KG1 (cell line): ENCODE measurements around the gene HEYL.
"Not testable (repeated sequence)": the region's sequence is repeated elsewhere in the genome, so short reads cannot be mapped to it uniquely, and the experiment has no call there.

Experiments
- DNase-seq: peaks from one replicate; lab custom pipeline; 2025; lab: John Stamatoyannopoulos, UW

The HEYL gene

DNA sequence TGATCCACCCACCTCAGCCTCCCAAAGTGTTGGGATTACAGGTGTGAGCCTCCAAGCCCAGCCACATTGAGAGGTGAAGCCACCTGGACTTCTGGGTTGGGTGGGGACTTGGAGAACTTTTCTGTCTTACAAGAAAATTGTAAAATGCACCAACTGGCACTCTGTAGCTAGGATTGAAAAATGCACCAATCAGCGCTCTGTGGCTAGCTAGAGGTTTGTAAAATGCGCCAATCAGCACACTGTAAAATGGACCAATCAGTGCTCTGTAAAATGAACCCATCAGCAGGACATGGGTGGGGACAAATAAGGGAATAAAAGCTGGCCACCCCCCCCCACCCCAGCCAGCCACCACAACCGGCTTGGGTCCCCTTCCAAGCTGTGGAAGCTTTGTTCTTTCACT lies 35.8 kb downstream of the HEYL start:
- not testable (repeated sequence) for DNase-seq

DNA sequence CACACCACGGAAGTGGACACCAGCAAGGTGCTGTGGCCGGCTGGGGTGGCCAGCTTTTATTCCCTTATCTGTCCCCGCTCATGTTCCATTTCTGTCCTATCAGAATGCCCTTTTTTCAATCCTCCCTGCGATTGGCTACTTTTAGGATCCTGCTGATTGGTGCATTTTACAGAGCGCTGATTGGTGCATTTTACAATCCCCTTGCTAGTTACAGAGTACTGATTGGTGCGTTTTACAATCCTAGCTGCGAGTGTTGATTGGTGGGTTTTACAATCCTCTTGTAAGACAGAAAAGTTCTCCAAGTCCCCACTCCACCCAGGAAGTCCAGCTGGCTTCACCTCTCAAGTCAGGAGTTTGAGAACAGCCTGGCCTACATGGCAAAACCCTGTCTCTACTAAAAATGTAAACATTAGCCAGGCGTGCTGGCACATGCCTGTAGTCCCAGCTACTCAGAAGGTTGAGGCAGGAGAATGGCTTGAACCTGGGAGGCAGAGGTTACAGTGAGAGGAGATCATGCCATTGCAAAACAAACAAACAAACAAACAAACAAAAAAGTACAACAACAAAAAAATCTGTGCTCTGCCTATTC lies 37.7 kb downstream of the HEYL start:
- DNase-seq, result not testable (repeated sequence)

DNA sequence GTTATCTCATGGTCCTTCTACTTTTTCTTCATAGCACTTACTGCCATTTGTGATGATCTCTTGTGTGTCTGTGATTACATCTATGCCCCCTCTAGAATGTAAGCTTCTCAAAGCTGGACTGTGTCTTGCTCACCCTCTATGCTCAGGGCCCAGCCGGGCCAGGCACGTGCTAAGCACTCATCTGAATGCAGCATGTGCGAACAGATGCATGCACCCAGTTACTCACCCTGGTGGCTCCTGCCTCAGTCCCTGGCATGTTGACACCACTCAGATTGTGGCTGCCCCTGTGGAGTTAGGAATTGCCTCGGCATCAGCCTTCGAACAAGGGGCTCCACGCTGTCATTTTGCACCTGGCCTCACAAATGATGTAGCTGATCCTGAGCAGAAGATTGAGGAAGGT lies 43.3 kb downstream of the HEYL start:
- no peak for DNase-seq

DNA sequence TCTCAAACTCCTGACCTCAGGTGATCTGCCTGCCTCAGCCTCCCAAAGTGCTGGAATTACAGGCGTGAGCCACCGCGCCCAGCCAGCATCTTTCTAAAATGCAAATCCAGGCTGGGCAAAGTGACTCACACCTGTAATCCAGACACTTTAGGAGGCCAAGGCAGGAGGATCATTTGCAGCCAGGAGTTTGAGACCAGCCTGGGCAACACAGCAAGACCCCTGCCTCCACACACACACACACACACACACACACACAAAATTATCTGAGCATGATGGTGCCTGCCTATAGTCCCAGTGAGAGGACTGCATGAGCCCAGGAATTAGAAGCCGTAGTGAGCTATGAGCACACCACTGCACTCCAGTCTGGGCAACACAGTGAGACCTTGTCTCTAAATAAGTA lies 46.1 kb downstream of the HEYL start:
- DNase-seq, result no peak

DNA sequence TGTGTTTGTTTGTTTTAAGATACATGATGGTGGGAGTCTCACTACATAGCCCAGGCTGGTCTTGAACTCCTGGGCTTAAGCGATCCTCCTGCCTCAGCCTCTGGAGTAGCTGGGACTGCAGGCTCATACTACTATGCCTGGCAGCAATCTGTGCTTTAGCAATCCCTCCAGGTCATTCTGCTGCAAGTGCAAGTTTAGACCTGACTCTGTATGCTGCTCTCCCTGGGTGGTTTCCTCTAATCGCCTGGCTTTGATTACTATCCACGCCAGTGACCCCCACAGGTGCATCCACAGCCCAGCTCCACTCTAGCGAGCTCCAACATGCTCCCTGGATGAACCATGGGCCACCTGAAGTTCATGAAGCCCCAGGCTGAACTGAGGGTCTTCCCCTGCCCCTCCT lies 47.4 kb downstream of the HEYL start:
- no peak for DNase-seq

DNA sequence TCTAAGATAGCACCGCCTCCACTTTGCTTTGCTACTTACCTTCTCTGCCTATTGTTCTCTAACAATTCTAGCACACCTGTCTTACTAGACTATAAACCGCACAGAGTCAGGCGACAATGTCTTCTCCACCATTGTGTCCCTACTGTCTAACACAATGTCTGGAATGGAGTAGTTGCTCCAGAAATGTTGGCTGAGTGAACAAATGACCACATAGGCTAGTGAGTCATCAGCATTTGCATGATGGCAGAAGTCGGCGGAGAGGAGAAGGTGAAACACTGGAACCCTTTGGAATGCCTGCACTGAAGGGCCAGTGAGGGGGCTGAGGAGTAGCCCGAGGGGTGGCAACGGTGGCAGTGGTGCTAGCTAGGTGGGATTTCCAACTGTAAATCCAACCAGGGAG lies 48.9 kb downstream of the HEYL start:
- DNase-seq, result no peak

DNA sequence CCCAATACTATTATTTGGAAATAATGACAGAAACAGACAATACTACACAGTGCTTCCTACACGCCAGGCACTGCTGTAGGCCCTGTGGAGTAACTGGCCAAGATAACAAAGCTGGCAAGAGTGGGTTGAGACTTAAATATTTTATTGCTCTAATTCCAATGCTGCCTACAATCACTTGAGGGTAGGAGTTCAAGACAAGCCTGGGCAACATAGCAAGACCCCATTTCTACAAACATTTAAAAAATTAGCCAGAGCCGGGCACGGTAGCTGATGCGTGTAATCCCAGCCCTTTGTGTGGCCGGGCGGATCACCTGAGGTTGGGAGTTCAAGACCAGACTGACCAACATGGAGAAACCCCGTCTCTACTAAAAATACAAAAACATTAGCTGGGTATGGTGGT lies 53.5 kb downstream of the HEYL start:
- no peak for DNase-seq

DNA sequence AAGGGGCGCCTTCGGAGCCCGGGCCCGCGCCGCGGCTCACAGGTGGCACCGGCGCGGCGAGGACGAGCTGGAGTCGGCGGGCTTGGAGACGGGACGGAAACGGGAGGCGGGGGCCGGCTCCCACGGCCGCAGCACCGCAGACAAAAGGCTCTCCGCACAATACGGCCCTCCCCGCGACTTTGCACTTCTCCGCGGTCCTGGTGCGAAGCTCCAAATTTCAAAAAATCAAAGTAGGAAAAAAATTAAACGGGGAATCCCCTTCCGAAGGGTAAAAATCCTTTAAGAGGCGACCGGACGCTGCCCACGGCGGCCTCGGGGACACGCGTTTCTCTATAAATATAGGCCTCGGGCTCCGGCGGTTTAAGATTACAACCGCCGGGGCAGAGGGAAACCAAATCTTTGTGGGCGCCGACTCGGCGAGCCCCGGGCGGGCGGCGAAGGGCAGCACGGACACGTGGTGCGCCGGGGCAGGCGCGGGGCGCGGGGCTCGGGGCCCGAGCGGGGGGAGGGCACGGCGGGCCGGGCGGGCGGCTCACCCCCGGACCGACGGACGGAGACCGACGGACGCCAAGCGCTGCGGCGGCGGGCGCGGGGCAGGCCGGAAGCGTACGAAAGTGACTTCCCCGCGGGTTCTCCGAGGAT lies 63.3 kb downstream of the HEYL start:
- no peak for DNase-seq

DNA sequence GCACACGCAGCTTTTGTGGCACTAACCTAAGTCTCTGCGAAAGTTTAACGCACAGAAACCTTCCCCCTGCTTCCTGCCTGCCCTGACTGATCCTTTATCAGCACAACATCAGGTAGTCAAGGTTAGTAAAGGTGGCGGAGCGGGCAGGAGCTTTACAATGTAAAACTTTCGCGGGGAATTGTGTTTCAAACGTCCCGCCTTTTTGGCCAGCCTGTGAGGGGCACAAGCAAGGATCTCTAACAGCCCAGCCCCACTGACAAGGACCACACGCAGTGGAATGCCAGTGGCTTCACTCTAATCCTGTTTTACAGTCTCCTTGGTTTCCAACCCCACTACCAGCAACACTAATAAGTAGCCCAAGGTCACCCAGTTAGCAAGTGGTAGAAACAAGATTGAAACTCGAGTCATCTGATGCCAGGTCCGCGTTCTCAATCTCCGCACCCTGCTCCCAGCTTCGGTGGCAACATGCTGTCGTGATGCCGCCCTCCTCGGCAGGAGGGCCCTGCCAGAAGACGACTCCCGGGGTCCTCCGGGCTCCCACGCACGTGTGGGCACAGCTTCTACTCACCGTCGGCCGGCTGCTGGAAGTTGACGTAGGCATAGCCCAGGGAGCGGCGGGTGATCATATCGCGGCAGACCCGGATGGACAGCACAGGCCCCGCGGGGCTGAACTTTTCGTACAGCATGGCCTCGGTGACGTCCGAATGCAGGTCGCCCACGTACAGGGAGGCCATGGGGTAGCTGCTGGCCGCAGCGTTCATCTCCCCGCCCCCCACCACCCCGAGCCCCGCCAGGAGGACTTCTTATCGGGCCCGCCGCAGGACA lies 64.0 kb downstream of the HEYL start:
- no peak for DNase-seq

DNA sequence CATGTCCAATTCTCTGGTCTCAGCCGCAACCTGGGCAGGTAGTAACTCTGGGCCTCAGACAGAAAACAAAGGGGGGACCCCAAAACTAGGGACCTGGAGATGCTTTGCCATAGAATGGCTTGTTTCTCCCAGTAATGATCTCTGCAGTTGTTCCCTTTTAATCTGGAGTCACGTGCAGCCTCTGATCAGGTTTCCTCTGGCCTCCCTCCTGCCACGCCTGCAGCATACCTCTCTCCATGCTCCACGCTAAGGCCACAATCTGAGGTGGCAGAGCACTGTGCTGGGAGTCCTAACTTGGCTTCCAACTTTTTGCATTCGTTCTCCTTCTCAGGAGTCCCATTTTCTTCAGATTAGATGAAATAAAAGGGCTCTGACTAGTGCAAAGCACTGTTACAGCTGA lies 64.8 kb downstream of the HEYL start:
- DNase-seq, result no peak
